Stimulated activated naive CD4-positive, alpha-beta T cell (primary cell): ENCODE data around the gene EXOSC5.
"Not testable (repeated sequence)": the region's sequence is repeated elsewhere in the genome, so short reads cannot be mapped to it uniquely, and the experiment has no call there.

ENCODE experiments used
- DNase-seq, 6 experiments: peaks; one replicate each; lab custom pipeline; 2025; lab: John Stamatoyannopoulos, UW

The EXOSC5 gene

GRCh38 chr19:41397086-41398049, at the start of gene EXOSC5, which contains the start of gene BCKDHA:
Gene EXOSC5 (minus strand): TSS chr19:41397359. CDS start chr19:41397328, 31 bp downstream.
Gene BCKDHA (plus strand): TSS chr19:41397818. CDS start chr19:41397828, 10 bp downstream.
- DNase-seq: peak; percentile 92 to 99 (median 99)

DNA sequence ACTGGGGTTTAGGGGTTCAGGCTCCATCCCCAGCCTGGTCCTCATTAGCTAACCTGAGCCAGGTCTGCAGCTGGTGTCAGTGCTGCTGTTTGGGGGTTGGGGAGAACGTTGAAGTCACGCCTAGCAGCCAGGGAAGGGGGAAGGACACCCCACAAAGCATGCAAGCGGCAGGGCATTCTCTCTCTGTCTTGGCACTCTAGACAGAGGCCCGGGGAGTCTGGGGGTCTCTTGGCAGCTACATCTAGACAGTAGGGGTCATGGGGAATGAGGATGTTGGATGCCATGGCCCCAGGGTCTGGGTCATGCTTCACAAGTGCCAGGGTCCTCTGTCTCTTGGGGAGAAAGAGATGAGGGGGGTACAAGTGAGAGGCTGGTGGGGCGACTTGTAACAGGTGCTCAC, 48.4 kb upstream of the EXOSC5 start:
- no peak for DNase-seq

DNA sequence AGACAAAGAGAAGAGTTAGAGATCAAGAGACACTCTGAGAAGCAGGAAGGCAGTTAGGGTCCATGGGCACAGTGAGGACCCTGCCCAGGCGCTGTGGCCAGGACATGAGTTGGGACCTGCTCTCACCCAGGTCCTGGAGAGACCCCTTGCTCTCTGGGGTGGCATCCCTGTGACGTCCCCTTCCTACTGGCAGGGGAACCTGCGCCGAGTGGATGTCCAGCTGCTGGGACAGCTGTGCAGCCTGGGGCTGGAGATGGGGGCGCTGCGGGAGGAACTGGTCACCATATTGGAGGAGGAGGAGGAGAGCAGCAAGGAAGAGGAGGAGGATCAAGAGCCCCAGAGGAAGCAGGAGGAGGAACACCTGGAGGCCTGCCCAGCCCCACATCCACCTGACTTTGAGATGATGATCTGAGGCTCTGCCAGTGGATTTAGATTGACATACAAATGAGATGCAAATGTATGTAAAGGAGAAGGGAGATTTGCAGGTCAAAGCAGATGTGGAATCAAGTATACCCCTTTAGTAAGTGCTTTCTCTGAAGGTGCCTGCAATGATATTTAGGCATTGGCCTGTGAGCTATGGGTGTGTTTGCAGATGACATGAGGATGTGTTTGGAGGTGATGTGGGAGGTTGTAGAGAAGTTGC, 46.8 kb upstream of the EXOSC5 start:
- DNase-seq: no peak

DNA sequence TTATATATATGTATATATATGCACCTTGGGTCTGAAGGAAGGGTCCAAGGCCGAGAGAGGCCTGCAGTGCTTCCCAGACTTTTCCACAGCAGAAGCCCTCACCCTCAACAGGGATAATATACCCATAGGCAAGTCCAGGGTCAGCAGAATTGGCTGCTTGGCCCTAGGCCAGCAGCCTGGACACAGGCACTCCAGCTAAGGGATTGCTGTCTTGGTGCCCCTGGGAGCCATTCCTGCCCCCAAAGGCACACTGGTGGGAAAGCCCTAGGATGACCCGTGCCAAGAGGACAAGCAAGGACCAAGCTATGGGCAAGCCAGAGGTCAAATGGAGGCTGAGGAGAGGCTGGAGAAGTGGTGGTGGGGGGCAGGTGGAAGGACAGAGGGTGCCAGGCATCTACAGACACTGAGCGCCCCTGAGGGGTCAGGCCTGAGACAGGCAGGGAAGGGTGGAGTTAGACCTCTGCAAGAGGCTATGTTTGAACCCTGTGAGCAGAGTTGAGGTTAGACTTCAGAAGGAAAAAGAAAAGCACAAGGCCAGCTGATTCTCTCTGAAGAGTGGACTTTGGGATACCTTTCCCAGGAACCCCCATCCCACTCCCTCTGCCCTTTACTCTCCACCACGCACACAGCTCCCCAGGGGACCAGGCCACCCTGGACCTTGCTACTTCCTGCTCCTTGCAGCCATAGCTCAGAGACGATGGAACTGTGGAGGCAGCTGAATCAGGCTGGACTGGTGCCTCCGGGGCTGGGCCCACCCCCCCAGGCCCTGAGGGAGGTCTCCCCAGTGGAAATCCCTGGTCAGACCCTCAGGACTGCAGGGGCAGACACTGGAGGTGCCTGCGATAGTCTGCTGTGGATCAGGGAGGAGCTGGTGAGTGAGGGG, 45.6 kb upstream of the EXOSC5 start, which contains the start of gene ERICH4:
Gene ERICH4 (plus strand): TSS at position 684 of the 883 bp plus-strand sequence. CDS start 14 bp downstream, at position 698.
- no peak for DNase-seq

DNA sequence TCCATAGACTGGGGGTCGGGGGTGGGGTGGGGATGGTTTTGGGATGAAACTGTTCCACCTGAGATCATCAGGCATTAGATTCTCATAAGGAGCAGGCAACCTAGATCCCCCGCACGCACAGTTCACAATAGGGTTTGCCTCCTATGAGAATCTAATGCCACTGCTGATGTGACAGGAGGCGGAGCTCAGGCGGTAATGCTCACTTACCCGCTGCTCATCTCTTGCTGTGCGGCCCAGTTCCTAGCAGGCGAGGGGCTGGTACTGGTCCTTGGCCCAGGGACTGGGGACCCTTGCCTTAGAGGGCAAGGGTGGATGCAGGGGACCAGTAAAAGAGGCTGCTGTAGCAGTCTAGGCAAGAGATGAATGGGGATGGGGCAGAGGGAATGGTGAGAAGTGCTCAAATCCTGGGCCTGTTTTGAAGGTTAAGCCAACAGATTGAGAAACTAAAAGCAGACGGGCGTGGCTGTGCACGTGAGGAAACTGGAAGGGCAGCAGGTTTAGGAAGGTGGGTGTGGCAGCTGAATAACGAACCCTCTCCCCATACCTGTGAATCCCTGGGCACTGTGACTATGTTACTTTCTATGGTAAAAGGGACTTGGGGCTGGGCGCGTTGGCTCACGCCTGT, 44.3 kb upstream of the EXOSC5 start:
- DNase-seq: no peak

DNA sequence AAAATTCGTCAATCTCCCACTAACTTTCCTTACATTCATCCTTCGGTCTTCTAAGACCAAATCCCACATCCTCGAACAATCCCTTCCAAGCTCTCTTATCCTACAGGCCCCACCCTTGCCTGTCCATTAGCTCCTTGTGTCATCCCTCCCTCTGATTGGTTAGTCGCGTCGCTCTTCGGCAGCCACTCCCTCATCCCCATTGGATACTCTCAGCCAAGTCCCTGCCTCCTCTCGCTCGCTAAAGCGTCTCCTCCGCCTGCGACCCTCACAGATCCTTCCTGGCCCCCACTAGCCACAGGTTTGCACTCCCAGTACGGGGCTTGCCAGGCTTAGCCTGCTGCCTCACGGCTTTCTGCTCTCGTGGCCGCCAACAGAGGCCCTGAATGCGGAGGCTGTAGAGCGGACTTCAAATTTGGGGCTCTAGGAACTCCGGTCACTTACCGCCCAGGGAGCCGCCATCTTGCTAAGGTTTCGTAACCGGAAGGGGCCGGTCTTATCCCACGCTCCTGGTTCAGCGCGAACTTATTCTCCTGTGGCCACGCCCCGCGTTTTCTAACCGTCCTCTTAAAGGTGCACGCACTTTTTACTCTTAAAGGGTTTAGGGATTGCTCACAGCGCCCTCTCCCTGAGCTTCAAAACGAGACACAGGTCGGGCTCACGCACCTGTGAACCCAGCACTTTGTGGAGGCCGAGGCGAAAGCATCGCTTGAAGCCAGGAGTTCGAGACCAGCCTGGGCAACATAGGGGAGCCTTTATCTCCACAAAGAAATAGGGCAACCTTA, 42.5 kb upstream of the EXOSC5 start, which contains the start of gene DMAC2:
Gene DMAC2 (minus strand): TSS at position 472 of the 782 bp plus-strand sequence. CDS start 13 bp downstream, at position 459.
- DNase-seq: peak; percentile 77 to 92 (median 89)

DNA sequence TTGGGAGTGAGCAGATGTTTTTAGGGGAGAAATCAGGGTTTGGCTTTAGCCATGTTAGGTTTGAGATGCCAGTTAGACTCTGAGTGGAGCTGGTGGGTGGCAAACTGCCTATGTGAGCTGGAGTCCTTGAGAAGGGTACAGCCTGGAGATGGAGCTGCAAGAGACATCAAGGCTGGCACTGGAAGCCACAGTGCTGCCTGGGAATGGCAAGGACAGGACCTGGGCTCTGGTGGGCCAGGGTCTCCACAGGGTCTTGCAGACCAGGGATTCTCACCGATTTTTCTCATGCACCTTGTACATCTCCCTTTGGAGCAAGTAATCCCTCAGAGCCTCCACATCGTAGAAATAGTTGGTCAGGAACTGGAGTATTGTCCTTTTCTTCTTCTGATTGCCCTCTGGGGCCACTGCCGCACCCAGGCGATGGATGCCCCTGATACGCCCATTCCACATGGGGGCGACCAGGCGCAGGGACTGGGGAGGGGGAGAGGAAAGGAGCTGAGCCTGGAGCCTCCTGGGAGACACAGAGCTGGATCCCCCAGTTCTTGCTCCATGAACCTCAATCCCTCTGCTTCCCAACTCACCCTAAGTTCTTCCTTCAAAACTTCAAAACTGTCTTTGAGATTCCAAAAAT, 40.9 kb upstream of the EXOSC5 start:
- no peak for DNase-seq

DNA sequence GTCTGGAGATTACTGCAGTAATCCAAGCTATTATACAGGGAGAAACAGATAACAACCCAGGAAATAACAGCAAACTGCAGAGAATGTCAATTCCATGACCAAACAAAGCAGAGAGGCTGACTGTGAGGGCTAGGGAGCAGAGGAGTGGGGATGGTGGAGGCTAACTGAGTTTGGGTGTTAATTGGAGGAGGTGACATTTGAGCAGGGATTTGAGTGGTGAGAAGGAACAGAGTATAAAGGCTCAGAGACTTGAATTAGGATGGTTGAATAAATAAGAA, 39.5 kb upstream of the EXOSC5 start:
- DNase-seq: no peak

- no peak for DNase-seq
Measured at GRCh38 chr19:41435936-41436673, 38.9 kb upstream of the EXOSC5 start.

DNA sequence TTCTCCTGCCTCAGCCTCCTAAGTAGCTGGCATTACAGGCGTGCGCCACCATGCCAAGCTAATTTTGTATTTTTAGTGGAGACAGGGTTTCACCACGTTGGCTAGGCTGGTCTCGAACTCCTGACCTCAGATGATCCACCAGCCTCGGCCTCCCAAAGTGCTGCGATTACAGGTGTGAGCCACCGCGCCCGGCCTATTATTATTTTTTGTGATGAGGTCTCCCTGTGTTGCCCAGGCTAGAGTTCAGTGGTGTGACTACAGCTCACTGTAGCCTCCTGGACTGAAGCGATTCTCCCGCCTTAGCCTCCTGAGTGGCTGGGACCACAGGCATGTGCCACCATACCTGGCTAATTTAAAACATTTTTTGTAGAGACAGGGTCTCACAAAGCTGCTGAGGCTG, 38.2 kb upstream of the EXOSC5 start:
- DNase-seq: not testable (repeated sequence)

DNA sequence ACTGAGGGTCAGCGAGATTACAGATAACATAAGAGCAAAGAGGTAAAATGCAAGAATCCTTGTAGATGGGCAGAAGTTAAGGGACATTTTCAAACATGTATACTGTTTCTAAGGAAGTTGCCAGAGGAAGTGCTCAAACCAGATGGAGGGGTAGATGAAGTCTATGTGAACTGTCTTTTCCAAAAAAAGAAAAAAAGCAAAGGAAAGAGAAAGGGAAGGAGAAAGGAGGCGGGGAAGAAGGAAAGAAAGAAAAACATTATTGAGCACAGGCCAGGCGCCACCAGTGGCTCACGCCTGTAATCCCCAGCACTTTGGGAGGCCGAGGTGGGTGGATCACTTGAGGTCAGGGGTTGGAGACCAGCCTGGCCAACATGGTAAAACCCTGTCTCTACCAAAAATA, 37.3 kb upstream of the EXOSC5 start:
- no peak for DNase-seq

DNA sequence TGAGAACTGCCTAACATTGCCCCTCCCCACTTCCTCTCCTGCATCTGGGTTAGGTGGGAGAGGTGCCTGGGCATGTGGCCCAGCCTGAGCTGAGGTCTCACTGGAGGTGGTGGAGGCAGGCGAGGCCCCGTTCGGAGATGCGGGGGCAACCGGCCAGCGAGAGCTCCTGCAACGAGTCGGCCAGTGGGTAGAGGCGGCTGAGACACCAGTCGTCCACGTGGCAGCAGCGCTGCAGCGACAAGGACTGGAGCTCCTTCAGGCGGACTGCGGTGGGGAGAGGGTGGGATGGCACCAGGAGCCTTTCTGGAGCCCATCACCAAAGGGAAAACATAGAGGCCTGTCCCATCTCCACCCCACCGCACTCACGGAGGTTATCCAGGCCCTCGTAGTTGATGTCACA, 36.0 kb upstream of the EXOSC5 start:
- no peak for DNase-seq

DNA sequence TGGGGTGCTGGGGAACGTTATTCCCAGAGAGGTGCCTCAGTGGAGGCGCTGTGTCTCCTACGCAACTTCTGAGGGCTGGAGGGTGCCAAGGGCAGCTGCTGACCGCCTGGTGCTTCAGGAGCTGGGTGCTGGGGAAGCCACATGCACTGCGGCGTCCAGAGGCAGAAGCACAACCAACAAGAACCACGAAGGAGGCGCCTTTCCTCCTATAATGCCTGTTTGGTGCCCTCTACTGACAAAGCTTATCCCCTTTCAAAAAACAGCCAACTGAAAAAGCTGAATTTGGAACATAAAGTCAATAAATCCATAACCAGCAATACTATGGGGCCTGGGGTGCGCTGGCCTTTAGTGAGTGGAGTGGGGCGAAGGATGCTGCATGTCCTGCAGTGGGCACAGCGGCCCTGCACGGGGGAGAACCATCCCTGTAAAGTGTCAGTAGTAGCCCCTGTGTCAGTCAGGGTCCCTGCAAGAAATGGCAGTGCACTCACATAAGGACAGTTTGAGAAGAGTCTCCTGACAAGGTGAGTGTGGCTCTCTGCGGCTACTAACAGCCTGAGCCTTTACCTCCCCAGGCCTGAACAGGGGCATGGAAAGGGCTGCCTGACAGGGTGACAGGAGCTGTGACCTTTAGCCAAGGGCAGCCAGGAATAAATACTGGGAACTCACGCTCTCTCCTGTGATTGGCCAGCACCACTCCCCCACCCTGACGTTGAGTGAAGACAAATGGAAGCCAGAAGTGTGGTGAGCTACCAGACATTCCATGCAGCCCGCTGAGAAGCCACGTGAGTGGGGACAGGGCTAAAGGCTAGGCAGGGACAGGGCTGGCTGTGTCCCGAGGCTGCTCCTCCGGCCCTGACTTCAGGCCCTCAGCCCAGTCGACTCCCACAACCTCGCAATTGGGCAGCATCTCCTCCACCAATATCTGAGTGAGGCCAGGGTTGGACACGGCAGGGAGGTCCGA, 34.5 kb upstream of the EXOSC5 start:
- DNase-seq: no peak

- DNase-seq: no peak
Measured at GRCh38 chr19:41430922-41431321, 33.8 kb upstream of the EXOSC5 start.

GRCh38 chr19:41428481-41428859, 31.3 kb upstream of the EXOSC5 start:
- no peak for DNase-seq

GRCh38 chr19:41427647-41428480, 30.7 kb upstream of the EXOSC5 start:
- DNase-seq: peak in 1 of 6 experiments; percentile 16

DNA sequence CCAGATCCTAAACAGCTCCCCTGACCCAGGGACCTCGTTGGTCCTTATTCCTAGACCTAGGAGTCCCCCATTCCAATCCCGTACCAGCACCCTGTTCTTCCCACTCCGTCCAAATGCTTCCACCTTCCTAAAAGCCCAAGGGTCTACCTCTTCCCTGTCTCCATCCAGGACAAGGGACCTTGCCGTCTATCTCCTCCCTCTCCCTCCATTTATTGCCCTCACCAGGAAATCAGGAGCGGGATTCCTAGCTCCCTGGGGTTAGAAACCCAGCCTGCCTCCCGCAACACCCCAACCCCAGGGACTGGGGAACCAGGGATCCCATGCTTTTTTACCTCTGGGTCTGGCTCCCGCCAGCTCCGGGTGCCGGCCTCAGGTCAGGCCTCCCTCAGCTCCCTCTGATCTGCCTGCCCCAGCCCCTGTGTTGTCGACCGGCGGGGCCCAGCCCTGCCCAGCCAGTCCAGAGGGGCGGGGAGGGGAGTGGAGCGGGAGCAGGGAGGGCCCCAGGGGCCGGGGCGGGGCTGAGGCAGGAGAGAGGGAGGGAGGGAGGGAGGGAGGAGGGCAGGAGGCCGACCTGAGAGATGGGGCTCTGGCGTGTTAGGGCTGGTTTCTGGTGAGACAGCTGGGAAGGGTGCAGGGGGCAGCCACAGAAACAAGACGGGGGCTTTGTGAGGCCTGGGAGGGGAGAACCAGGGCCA, 29.9 kb upstream of the EXOSC5 start, which contains the start of gene B3GNT8:
Gene B3GNT8 (minus strand): TSS at position 423 of the 695 bp plus-strand sequence. CDS start 596 bp downstream, outside the sequence.
- peak in 4 of 6 experiments; percentile 11 to 28 (median 21) for DNase-seq
